Measurements from ENCODE around the gene NPHP4.

The NPHP4 gene

DNA sequence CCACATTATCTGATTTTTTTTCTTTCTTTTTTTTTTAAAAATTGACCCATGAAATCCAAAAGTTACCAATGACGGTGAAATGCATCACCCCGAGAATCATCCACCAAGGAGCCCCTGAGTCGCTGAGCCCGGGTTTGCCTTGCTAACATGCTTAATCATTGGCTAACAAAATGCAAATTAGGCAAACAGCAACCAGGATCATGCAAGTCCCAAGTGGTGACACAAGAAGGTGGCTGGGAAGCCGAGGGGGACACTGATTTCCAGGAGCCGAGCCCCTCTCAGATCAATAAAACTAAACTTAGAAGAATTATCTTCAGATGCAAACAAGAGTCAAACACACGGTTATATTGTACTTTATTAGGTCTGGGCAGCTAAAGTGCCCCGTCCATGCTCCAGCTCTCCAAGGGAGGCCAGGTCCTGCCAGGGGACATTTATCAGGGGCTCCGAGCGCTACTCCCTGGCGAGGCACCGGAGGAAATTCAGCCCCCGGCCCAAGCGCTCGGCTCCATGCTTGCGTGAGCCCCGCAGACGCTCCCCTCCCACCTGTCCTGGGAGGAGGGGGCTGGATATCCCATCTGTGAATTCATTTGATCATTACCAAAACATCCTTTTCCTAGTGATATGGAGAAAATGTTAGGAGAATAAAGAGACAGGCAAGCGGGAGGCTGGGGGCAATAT lies 154.1 kb downstream of the NPHP4 start:
- Mint-ChIP-seq H3K9me3 (no peaks in the 10 kb centered on the region), H3K4me3 (no peak overlapping the region), H3K36me3 (no peaks in the 10 kb centered on the region), H3K4me1 (peaks cover 0 to 6% of the 10 kb centered on the region in 2 donors), H3K27me3 (peaks cover 0 to 15% of the 10 kb centered on the region in 2 donors), H3K27ac (no peak overlapping the region)
- DNase-seq (no peak), ATAC-seq (replicated peaks) (no peak)

GRCh38 chr1:5836776-5837440 lies 155.3 kb downstream of the NPHP4 start:
- no peak for DNase-seq
- Mint-ChIP-seq H3K27me3 (peaks cover 0 to 15% of the 10 kb centered on the region in 2 donors), H3K4me3 (no peak overlapping the region), H3K27ac (no peak overlapping the region), H3K36me3 (no peaks in the 10 kb centered on the region), H3K4me1 (peaks cover 0 to 6% of the 10 kb centered on the region in 2 donors), H3K9me3 (no peaks in the 10 kb centered on the region)
- ATAC-seq (replicated peaks): no peak

DNA sequence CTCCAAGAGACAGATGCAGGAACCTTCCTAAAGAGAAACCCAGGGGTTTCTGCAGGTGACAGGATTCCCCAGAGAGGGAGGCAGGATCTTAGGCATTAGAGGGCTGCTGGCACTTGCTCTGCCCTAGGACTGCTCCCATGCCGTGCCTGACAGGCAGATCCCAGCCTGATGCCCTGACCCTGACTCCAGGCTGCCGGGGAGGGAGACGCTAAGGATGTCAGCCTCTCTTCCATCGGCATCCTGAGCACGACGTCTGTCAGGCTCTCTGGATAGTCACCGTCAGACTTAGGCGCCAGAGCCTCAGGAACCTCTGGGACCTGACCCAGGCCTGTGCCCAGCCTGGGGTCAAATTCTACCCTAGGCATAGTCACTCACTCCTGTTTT lies 157.1 kb downstream of the NPHP4 start:
- H3K4me1 Mint-ChIP-seq: peaks cover 0 to 6% of the 10 kb centered on the region in 2 donors
- H3K9me3 Mint-ChIP-seq: no peaks in the 10 kb centered on the region
- H3K4me3 Mint-ChIP-seq: no peak overlapping the region
- no peaks in the 10 kb centered on the region for H3K36me3 Mint-ChIP-seq
- H3K27ac Mint-ChIP-seq: no peak overlapping the region
- no peak for ATAC-seq (replicated peaks)
- peaks cover 5 to 15% of the 10 kb centered on the region in 2 donors for H3K27me3 Mint-ChIP-seq
- no peak for DNase-seq

GRCh38 chr1:5834477-5835178 lies 157.6 kb downstream of the NPHP4 start:
- Mint-ChIP-seq H3K4me1 (peaks cover 0 to 6% of the 10 kb centered on the region in 2 donors), H3K36me3 (no peaks in the 10 kb centered on the region), H3K4me3 (no peak overlapping the region), H3K9me3 (peaks cover under 1 to 2% of the 10 kb centered on the region in 2 donors), H3K27ac (no peak overlapping the region), H3K27me3 (peaks cover 5 to 15% of the 10 kb centered on the region in 2 donors)
- DNase-seq: no peak
- no peak for ATAC-seq (replicated peaks)

DNA sequence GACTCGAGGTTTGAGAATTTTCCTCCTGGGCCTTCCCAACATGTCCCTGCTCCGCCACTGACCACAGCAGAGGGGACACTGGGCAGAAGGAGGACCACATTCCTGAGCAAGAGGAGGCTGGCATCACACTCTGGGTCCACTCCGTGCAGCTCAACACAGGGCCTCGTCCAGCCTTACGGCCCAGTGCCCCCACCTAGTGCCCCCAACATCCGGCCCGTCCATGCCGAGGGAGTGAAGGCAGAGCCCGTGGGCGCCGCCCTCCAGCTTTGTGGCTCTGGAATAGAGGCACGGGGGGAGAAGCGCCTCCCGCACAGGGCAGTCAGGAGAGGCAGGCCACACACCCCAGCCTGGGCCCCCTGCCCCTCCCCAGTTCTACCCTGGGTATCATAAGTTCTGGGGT lies 158.3 kb downstream of the NPHP4 start:
- DNase-seq (no peak), ATAC-seq (replicated peaks) (no peak)
- no peaks in the 10 kb centered on the region for H3K36me3 Mint-ChIP-seq
- H3K27me3 Mint-ChIP-seq: peaks cover 5 to 15% of the 10 kb centered on the region in 2 donors
- peaks cover 5 to 7% of the 10 kb centered on the region in 2 donors for H3K9me3 Mint-ChIP-seq
- no peak overlapping the region for H3K27ac Mint-ChIP-seq
- H3K4me3 Mint-ChIP-seq: no peak overlapping the region
- H3K4me1 Mint-ChIP-seq: peaks cover 0 to 6% of the 10 kb centered on the region in 2 donors

DNA sequence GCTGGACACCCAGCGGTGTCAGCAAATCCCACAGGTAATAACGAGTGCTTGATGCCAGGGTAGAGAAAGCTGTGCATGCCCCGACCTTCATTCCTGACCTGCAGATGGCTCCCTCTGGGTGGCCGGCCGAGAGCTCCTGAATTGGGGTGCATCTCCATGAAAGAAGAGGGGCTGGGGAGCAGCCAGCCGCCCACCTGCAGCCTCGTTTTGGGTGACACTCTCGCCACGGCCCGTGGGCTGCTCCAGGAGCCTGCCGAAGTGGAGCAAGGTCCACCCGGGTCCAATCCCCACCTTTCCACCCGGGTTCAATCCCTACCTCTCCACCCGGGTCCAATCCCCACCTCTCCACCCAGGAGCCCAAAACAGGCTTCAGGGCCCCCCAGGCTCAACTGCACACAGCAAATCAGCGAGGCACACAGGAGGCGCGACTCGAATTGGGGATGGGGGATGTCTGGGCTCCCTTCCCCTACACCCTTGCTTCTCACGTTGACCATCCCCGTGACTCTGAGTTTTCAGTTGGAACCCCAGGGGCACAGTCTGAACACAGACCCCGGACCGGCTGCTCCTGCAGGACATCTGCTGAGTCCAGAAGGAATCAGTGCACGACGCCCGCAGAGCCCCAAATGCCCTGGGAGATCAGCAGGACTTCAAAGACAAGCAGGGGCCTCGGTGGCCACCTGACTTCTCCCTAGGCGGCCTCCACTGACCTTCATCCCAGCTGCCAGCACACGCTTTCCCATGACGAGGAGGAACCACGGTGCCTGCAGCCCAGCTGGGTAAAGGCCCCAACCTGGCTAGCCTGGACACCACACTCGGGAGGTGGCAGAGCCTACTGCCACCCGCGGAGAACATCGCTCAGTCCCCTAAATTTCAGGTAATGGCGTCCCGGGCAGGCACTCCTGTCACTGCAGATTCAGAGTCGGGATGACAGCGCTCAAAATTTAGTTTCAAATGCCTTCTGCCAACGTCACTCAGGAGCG lies 159.0 kb downstream of the NPHP4 start:
- Mint-ChIP-seq H3K4me3 (no peak overlapping the region), H3K27ac (no peak overlapping the region), H3K4me1 (peaks cover 0 to 6% of the 10 kb centered on the region in 2 donors), H3K27me3 (peaks cover 5 to 15% of the 10 kb centered on the region in 2 donors), H3K9me3 (peaks cover 5 to 7% of the 10 kb centered on the region in 2 donors), H3K36me3 (no peaks in the 10 kb centered on the region)
- ATAC-seq (replicated peaks) (no peak), DNase-seq (no peak)

GRCh38 chr1:5831600-5832335 lies 160.5 kb downstream of the NPHP4 start:
- no peaks in the 10 kb centered on the region for H3K36me3 Mint-ChIP-seq
- no peak overlapping the region for H3K4me3 Mint-ChIP-seq
- no peak overlapping the region for H3K27ac Mint-ChIP-seq
- ATAC-seq (replicated peaks) (no peak), DNase-seq (no peak)
- peaks cover 0 to 3% of the 10 kb centered on the region in 2 donors for H3K4me1 Mint-ChIP-seq
- peaks cover 5 to 10% of the 10 kb centered on the region in 2 donors for H3K27me3 Mint-ChIP-seq
- H3K9me3 Mint-ChIP-seq: peaks cover 5 to 7% of the 10 kb centered on the region in 2 donors

DNA sequence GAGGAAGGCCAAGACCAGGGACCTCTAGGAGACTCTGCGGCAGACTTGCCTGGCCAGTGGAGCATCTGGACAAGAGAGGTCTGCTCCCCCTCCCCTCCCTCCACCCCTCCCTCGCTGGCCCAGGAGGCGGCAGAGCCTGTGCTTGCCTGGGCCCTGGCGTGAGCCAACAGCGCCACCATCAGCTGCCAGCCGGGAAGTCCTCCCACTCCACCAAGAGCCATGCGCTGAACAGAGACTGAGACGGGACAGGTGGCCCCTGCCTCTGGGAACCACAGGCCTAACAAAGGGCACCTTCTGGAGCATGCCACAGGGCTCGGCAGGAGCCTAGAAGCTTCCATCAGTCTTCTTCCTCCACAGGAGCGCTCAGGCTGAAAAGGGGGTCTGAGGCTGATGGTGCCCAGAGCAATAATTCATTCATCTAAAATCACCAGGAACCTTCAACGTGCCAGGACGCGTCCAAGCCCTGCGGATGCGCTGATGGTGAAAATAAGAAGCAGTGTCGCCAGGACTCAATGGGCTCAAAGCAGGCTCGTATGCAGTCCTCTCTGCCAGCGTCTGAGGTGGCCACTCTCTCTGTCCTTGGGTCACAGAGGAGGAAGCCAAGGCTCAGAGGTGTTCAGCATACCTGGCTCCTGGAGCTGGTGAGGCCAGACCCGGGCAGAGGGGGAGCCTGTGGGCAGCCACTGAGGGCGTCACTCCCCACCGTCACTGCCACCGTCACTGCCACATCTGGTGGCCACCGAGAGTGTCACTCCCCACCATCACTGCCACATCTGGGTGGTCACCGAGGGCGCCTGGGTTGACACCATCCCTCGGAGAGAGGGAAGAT lies 161.2 kb downstream of the NPHP4 start:
- Mint-ChIP-seq H3K27me3 (peaks cover 5% of the 10 kb centered on the region in 2 donors), H3K4me1 (no peaks in the 10 kb centered on the region), H3K27ac (no peak overlapping the region), H3K9me3 (peaks cover 5 to 7% of the 10 kb centered on the region in 2 donors), H3K4me3 (no peak overlapping the region), H3K36me3 (no peaks in the 10 kb centered on the region)
- ATAC-seq (replicated peaks) (no peak), DNase-seq (no peak)

DNA sequence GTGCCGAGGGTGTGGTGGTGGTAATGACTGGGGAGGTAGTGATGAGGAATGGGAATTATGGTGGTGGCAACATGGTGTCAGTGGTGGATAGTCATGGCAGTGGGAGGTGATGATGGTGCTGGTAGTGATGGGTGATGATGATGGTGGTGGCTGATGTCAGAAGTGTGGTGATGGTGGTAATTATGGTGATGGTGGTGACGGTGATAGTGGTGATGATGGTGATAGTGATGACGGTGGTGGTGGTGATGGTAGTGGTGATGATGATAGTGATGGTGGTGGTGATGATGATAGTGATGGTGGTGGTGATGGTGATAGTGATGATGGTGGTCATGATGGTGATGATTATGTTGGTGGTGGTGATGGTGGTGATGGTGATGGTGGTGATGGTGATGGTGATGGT lies 162.8 kb downstream of the NPHP4 start:
- no peak overlapping the region for H3K4me3 Mint-ChIP-seq
- DNase-seq: no peak
- H3K27ac Mint-ChIP-seq: no peak overlapping the region
- no peak for ATAC-seq (replicated peaks)
- H3K36me3 Mint-ChIP-seq: no peaks in the 10 kb centered on the region
- H3K4me1 Mint-ChIP-seq: no peaks in the 10 kb centered on the region
- H3K27me3 Mint-ChIP-seq: peaks cover 1 to 5% of the 10 kb centered on the region in 2 donors
- H3K9me3 Mint-ChIP-seq: peaks cover 5 to 7% of the 10 kb centered on the region in 2 donors

DNA sequence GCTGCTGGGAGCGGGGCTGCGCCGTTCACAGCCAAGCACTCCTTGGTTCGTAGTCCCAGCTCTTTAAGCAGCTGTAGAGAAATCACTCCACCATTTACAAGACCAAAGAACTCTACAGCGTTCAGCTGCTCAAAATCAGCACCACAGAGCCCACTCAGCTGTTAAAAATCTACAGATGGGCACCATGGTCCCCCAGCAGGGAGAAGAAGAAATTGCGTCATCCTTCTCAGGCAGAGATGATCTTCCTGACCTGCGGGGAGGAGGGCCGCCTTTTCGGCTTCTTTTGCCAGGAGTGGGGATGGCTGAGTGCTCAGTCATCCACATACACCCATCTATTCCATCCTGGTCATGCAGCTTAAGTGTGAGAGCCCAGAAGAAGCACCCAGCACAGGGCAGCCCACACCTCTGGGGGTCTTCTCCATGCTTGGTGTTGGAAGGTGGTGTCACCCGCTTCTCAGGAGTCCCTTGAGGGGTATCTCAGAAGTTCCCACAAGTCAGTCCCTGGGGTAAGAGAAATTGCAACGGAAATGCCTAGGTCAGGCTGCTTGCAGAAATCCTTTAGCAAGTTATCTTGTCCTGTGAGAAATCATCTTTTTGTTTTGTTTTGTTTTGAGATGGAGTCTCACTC lies 163.8 kb downstream of the NPHP4 start:
- H3K27me3 Mint-ChIP-seq: peaks cover 0 to 5% of the 10 kb centered on the region in 2 donors
- H3K4me1 Mint-ChIP-seq: no peaks in the 10 kb centered on the region
- H3K9me3 Mint-ChIP-seq: peaks cover 7% of the 10 kb centered on the region in 2 donors
- H3K27ac Mint-ChIP-seq: no peak overlapping the region
- no peak overlapping the region for H3K4me3 Mint-ChIP-seq
- DNase-seq: no peak
- no peak for ATAC-seq (replicated peaks)
- H3K36me3 Mint-ChIP-seq: no peaks in the 10 kb centered on the region

GRCh38 chr1:5827516-5827915 lies 164.7 kb downstream of the NPHP4 start:
- Mint-ChIP-seq H3K27ac (no peak overlapping the region), H3K4me1 (no peaks in the 10 kb centered on the region), H3K27me3 (peaks cover 0 to 5% of the 10 kb centered on the region in 2 donors), H3K9me3 (peaks cover 7% of the 10 kb centered on the region in 2 donors), H3K4me3 (no peak overlapping the region), H3K36me3 (no peaks in the 10 kb centered on the region)
- no peak for ATAC-seq (replicated peaks)
- DNase-seq: no peak

DNA sequence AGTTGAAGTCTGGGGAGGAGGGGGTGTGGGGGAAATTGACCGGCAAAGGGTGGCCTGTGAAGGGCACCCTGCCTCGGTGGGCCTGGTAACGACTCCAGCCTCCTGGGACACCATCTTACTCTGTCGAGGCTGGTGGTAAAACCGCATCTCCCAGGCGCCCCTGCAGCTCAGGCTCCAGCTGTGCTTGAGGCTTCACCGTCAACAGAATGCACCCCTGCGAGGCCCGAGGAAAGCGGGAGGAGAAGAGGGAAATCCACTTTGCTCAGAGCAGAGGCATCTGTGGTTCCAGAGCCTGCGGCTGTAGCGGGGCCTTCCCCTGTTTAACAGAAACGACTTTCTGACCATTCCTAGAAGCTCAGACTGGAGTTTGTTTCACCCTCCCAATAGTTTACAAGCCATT lies 165.6 kb downstream of the NPHP4 start:
- ATAC-seq (replicated peaks) (no peak), DNase-seq (no peak)
- peaks cover 5 to 7% of the 10 kb centered on the region in 2 donors for H3K27me3 Mint-ChIP-seq
- H3K9me3 Mint-ChIP-seq: peaks cover 7% of the 10 kb centered on the region in 2 donors
- H3K4me1 Mint-ChIP-seq: no peaks in the 10 kb centered on the region
- H3K27ac Mint-ChIP-seq: no peak overlapping the region
- no peaks in the 10 kb centered on the region for H3K36me3 Mint-ChIP-seq
- H3K4me3 Mint-ChIP-seq: no peak overlapping the region
